Testis (tissue), 3 donors: ENCODE results near the gene INTS7. TPM values are rescaled to one million over a fixed set of nuclear protein-coding genes. Genes with fewer than 3 reads are reported as not detected.

Source experiments
- DNase-seq: peaks from one replicate; pipeline ENCODE4 v3.0.0-alpha.2; 2019
- H3K27ac ChIP-seq, 2 donors: fragments of 200-600 bp; sonication (generic); one replicate each; pipeline ENCODE4 v1.5.1; 2019
- H3K27me3 ChIP-seq: fragments of 200-600 bp; sonication (generic); one replicate; pipeline ENCODE4 v1.5.1; 2019
- H3K36me3 ChIP-seq: fragments of 200-600 bp; sonication (generic); one replicate; pipeline ENCODE4 v1.5.1; 2017; ENCODE audit warnings: low read depth; ENCODE audit errors: missing control alignments
- H3K4me1 ChIP-seq: fragments of 200-600 bp; sonication (generic); one replicate; pipeline ENCODE4 v1.5.1; 2019
- H3K4me3 ChIP-seq, 2 donors: fragments of 200-600 bp; sonication (generic); one replicate each; pipeline ENCODE4 v1.5.1; 2017 to 2019
- H3K9me3 ChIP-seq: fragments of 200-600 bp; sonication (generic); one replicate; pipeline ENCODE4 v1.5.1; 2017
- CTCF ChIP-seq, 3 experiments: fragments of 450-650 bp in 2 of 3; fragments of 200-600 bp in 1 of 3; sonication (generic) in 1 of 3; IDR thresholded peaks; one replicate each; pipeline ENCODE4 v1.5.1; 2016 to 2019; ENCODE audit warnings: antibody characterized with exemption in 3 of 3, mild to moderate bottlenecking in 2 of 3, moderate library complexity in 1 of 3
- POLR2A ChIP-seq: fragments of 450-650 bp; IDR thresholded peaks from one replicate; pipeline ENCODE4 v1.6.1; 2017; ENCODE audit warnings: antibody characterized with exemption, mild to moderate bottlenecking, moderate library complexity
- WGBS, 2 donors: methylation state at CpG; one replicate each; pipeline ENCODE4 v1.1.5; 2018; 5-methylcytosine and 5-hydroxymethylcytosine counted together
- intact Hi-C: fragments of 100-400 bp; cut with DNase I; formaldehyde crosslinking; loops from one replicate; pipeline ENCODE4 v1.15.1; 2023; ENCODE audit warnings: low total_unique reads
- polyA plus RNA-seq: library from polyadenylated mRNA; stranded (reverse); fragments of 350-450 nt; fragmentation: Illumina TruSeq; extraction: RNeasy Lipid Tissue Mini Kit (QIAGEN cat#74804); gene quantifications from one replicate; pipeline ENCODE4 v1.2.3, GENCODE V29; 2014; ENCODE audit warnings: low read depth, low replicate concordance; ENCODE audit not compliant: insufficient read depth
- total RNA-seq, 2 donors: library from RNA; depleted of rRNA; stranded (reverse); fragments of >200 nt; gene quantifications; one replicate each; pipeline ENCODE4 v1.2.3, GENCODE V29; 2016

Gene INTS7
- total and polyA plus RNA-seq, 3 donors from 2014 or later = 29.9 to 51.1 (median 35.6) TPM

- 92 to 97% methylated on average over 2 of the region's 2 CpGs for WGBS, 2 donors
- intact Hi-C loops = no loop called here
These were observed 4.3 kb upstream of the INTS7 start for GRCh38 chr1:212039622-212040021.

GRCh38 chr1:212037900-212038299 lies 2.5 kb upstream of the INTS7 start:
- no peaks in the 10 kb centered on the region for H3K36me3 ChIP-seq
- no peak overlapping the region for H3K27ac ChIP-seq
- WGBS, 2 donors = 84 to 93% methylated on average over 3 of the region's 3 CpGs
- H3K4me3 ChIP-seq = no peak overlapping the region
- TF ChIP-seq POLR2A (no peak), CTCF (IDR thresholded peaks at IDR 0.05) (no peak)
- no peaks in the 10 kb centered on the region for H3K27me3 ChIP-seq
- intact Hi-C loops = no loop called here
- H3K9me3 ChIP-seq = no peaks in the 10 kb centered on the region
- peaks cover 6% of the 10 kb centered on the region for H3K4me1 ChIP-seq
- DNase-seq = no peak

More at GRCh38 chr1:212039622-212040021, 4.3 kb upstream of the INTS7 start:
- no peak for DNase-seq
- Histone ChIP-seq H3K27me3 (no peaks in the 10 kb centered on the region), H3K4me1 (no peaks in the 10 kb centered on the region), H3K27ac (no peak overlapping the region), H3K36me3 (no peaks in the 10 kb centered on the region), H3K9me3 (no peaks in the 10 kb centered on the region), H3K4me3 (no peak overlapping the region)
- TF ChIP-seq CTCF (IDR thresholded peaks at IDR 0.05) (no peak), POLR2A (no peak)

- DNase-seq = no peak
- Histone ChIP-seq H3K27me3 (no peaks in the 10 kb centered on the region), H3K4me1 (peaks cover 11% of the 10 kb centered on the region), H3K36me3 (no peaks in the 10 kb centered on the region), H3K27ac (peak overlapping the region; percentile 56 to 84), H3K4me3 (peak overlapping the region; percentile 62 to 68), H3K9me3 (no peaks in the 10 kb centered on the region)
- 0 to 1% methylated on average over 31 to 32 of the region's 32 CpGs for WGBS, 2 donors
- intact Hi-C loops = no loop called here
- TF ChIP-seq POLR2A (no peak), CTCF (IDR thresholded peaks at IDR 0.05) (no peak)
These were observed 663 bp upstream of the INTS7 start for GRCh38 chr1:212035835-212036605.

GRCh38 chr1:212034516-212035122 lies 738 bp downstream of the INTS7 start:
- TF ChIP-seq CTCF (IDR thresholded peaks at IDR 0.05) = no peak
- no peak for TF ChIP-seq POLR2A
- Histone ChIP-seq H3K36me3 (no peaks in the 10 kb centered on the region), H3K4me1 (peaks cover 16% of the 10 kb centered on the region), H3K9me3 (no peaks in the 10 kb centered on the region), H3K27me3 (no peaks in the 10 kb centered on the region), H3K27ac (peak overlapping the region; percentile 84 to 85), H3K4me3 (peak overlapping the region; percentile 62 to 68)
- 0 to 1% methylated on average over 13 of the region's 13 CpGs for WGBS, 2 donors
- peak; percentile 35 for DNase-seq
- intact Hi-C loops = no loop called here
